Glomerular visceral epithelial cell (primary cell): ENCODE data around the gene RANBP3.
"Not testable (repeated sequence)": the region's sequence is repeated elsewhere in the genome, so short reads cannot be mapped to it uniquely, and the experiment has no call there.

Experiments
- DNase-seq: peaks from one replicate; pipeline ENCODE4 v3.0.0-alpha.2; 2016; ENCODE audit errors: extremely low spot score

RANBP3 gene

DNA sequence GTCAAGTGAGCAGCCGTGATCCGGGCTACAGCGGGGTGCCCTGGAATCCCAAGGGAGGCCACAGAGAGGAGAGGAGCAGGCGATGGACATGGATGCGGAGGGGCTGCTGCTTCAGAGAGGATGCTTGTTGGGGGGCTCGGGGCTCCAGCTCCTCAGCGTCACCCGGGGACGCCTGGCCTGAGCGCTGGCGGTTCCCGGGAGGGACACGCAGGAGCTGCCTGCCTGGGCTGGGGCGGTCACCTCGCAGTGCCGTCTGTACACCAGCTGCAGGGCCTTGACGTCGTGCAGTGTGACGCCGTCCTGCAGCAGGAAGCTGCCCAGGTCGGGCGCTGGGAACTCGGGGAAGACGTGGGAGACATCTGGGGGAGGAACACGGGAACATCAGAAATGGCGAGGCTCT is 29.9 kb upstream of the RANBP3 start:
- DNase-seq: no peak

DNA sequence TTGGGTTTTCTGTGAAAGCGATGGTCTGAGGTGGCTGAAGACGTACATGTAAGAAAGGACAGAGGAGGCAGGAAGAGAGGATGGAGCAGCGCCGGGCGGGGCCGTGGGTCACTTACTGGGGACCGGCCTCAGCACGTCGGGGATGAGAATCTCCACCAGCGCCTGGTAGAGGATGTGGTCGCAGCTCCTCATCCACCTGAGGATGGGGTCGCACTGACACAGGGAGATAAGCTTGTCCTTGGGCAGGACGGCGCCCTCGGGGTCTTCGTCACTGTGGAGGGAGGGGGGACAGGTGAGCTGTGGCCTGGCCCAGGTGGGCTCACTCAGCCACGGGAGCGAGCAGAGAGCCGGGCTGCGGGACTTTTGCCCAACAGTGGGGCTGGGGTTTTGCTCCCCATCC is 29.0 kb upstream of the RANBP3 start:
- no peak for DNase-seq

DNA sequence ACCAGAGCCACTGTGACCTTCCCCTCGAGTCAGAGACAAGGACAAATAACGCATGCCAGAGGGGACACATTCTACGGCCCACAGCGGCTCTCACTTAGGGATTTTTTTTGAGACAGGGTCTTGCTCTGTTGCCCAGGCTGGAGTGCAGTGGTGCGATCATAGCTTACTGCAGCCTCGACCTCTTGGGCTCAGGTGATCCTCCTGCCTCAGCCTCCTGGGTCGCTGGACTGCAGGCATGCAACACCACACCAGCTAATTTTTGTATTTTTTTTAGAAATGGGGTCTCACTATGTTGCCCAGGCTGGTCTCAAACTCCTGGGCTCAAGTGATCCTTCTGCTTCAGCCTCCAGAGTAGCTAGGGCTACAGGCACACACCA is 28.1 kb upstream of the RANBP3 start:
- DNase-seq: not testable (repeated sequence)

DNA sequence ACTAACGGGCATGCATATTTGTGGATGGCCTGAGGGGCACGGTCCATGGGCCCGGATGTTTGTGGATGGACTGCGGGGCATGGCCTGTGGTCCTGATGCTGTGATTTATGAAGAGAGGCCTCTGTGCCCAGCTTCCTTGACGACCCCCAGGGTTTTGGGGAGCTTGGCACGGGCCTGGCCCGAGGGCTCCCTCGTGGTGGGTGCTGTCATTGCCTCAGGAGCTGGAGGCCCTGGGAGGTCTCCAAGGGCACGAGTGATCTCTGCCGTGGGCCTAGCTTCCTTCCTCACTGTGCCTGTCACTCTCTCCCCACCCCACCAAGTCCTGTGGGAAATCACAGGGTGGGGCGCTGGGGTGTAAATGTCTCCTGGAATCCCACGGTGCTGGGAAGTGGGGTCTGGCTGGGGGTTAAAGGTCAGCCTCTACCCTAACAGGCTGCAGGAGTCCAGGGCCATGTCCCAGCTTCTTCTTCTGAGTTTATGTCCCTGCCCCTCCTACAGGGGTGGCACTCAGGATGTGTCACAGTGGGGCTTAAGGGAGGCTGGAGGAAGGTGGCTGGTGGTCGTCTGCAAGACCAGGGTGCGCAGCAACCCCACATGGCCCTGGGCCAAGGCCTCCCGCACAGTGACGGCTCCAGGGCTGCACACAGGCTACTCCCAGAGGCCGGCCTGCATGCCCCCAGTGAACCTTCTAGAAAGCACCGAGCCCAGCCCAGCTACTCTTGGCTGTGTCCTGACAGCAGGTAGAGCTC is 27.6 kb upstream of the RANBP3 start:
- DNase-seq: no peak

DNA sequence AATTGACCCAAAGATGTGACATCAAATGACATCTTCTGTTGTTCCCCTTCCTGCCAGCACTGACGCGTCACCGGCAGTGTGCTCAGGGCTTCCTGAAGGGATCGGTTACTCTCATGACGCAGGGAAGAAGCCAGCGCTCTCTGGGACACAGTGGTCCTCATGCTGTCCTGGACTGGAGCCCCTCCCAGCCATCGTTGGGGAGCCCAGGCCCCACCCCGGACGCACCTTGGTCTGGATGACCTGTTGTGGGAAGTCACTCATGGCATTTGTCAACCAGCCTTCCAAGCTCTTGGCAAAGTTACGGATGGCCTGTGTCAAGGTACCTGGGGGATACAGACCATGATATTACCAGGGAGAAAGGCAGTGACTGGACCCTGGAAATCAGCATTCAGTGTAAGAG is 26.0 kb upstream of the RANBP3 start:
- no peak for DNase-seq

DNA sequence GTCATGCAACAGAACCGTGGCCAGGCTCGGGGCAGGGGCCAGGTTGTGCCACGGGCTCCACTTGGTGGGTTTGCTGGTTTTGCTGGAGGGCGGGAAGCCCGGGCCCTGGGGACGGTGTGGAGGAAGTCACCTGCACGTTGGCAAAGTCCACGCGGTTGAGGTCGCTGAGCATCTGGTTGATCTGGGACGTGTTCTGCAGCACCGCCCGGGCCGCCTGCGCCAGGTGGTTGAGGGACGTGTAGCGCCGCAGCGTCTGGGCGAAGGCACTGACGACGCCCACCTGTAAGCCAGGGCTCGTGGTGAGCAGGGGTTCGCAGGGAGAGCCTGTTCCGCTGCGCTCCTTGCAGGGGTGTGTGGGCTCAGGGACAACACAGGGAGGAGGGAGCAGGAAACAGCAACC is 24.7 kb upstream of the RANBP3 start:
- no peak for DNase-seq

DNA sequence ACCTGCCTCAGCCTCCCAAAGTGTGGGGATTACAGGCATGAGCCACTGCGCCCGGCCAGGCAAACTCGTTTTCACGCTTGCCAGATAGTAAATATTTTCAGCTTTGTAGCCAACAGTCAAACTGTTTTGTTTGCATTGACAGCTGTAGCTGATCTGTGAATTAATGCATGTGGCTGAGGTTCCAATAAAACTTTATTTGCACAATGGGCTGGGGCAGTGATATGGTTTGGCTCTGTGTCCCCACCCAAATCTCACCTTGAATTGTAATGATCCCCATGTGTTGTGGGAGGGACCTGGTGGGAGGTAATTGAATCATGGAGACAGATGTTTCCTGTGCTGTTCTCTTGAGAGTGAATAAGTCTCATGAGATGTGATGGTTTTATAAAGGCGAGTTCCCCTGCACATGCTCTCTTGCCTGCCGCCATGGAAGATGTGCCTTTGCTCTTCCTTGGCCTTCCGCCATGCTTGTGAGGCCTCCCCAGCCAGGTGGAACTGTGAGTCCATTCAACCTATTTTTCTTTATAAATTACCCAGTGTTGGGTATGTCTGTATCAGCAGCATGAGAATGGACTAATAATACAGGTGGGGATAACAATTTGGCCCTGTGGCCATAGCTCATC is 22.4 kb upstream of the RANBP3 start:
- no peak for DNase-seq

DNA sequence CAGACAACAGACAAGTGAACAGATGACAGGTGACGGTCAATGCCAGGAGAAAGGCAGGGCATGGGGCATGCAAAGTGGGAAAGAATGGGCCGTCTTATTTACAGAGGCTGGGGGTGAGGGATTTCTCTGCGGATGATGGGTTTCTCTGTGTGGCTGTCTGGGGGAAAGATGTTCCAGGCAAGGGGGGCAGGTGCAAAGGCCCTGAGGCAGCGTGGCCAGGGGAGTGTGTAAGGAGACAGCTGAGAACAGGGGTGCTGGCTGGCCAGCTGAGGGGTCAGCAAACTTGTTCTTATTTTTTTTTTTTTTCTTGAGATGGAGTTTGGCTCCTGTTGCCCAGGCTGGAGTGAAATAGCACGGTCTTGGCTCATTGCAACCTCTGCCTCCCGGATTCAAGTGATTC is 21.8 kb upstream of the RANBP3 start:
- no peak for DNase-seq

DNA sequence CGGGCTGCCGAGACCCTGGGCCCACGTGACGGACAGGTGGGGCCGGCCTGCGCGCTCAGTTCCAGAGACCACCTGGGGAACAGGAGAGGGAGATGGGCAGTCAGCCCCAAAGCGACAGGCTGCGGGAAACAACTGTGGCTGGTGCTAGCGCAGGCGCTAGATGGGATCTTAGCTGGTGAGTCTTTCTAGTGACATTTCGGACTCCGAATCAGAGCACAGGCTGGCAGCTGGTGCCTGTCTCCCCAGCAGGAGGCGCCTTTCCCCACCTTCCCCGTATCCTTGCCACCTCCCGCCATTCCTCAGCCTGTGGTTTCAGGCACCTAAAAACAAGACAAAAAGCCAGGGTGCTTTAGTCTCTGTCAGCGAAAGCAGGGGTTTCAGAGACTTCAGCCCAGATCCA is 19.4 kb upstream of the RANBP3 start:
- no peak for DNase-seq

DNA sequence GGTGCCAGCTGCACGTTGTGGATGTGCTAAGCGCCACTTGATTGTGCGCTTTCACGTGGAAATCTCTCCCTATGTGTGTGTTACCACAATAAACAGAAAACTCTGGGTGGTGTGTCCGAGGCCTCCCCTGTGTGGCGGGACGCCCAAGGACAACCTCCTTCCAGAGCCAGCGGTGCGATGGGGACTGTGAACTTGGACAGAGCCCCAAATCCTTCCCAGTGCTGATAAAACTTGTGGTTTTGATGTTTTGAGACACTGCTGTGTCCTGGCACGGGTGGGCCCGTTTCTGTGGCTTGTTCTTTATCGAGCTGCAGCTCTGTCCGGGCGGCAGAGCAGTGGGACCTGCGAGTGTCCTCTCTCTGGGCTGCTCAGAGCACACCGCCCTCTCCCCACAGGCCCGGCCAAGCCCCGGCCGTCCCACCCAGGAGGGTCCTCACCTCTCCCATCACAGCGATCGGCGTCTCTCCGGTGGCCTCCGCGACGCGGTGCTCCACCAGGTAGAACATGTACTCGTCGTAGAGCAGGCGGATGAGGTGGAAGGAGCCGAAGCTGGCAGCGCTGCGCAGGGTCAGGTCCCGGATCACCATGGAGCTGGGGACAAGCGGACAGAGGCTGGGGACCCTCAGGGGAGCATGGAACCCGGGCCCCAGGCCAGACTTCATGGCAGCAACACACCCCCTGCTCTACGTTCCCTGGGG is 18.8 kb upstream of the RANBP3 start:
- no peak for DNase-seq

DNA sequence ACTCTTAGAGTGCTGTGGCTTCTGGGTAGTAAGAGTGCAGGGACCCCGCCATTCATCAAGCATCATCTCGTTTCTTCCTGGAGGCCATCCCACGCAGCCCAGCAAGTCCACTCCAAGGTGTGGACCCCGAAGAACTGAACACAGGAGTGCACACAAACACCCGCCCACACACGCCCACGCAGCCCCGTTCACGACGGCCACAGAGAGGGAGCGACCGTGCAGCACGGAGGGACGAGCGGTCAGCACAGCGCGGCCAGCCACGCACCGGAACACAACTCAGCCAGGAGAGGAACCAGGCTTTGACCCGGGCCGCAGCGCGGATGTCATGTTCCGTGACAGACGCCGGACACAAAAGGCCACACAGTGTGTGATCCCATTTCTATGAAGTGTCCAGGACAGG is 18.2 kb upstream of the RANBP3 start:
- no peak for DNase-seq

DNA sequence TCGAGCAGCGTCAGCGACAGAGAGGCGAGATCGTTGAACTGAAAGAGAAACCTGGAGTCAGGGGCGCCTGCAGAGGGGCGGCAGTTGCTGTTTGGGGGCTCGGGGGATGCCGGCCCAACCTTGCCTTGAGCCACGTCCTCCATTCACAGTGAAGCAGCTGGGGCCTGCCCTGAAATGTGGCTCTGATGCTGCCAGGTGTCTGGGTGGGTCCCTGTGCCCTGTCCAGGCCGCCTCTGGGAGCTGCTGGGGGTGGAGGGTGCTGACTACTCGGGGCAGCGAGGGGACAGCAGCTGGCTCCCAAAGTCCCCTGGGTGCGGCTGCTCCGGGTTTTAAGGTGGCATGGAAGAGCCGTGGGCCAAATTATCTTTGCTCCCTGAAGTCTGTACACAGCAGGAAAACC is 17.7 kb upstream of the RANBP3 start:
- DNase-seq: no peak

DNA sequence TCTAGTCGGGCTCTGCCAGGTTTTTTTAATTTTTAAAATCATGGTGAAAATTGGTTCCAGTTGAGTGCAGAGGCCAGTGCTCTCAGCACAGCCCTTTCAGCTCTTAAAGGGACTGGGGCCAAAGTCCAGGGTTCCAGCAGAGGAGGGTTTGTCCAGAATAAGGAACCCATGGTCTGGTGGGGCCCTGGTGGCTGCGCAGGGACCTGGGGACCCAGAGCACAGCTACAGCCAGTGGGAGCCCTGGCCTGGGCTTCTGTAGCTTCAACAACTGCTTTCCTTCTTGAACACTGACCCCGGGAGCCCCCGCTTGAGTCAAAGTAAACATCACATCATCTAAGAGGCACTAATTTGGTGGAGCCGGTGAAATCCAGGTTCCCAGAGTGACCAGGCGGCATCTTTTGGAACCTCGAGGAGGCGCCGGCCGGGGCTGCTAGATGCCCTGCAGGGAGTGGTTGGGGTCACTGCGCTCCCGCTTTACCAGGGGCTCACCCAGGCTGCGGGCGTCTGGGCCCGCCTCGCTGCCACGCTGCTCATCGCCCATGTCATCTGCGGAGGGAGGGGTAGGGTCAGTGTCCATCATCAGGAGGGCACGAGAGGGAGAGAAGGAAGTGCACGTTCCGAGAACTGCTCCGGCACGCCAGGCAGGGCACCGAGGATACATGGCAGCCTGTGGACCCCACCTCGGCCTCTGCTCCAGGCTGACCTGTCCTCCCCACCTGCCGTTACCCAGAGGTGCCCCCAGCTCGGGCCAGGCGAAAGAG is 16.6 kb upstream of the RANBP3 start:
- no peak for DNase-seq

DNA sequence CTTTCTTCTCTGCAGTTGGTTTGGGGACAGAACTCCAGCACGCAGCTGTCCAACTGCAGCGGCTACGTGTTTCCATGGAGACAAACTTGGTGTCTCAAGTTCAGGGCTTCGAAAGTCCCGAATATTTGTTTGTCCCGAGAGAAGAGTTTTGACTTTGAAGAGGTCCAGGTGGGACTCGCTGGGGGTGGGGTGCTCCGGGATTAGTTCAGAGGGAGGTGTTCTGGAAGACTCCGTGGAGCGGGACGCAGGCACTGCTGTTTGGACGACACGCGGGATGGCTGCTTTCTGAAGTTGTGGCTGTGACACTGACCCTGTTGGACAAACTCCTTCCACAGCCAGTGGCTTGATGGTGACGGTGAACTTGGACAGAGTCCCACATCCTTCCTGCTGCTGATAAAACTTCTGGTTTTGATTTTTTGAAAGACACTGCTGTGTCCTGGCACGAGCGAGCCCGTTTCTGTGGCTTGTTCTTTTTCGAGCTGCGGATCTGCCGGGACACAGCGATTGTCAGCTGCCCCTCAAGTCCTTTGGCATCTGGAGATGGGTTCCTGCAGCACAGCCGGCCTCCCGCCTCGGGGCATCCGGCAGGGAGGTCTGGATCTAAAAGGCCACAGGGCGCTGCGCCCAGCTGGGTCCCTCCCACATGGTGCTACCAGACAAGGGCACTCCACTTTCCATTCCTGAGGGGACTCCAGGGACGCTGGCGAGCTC is 15.9 kb upstream of the RANBP3 start:
- DNase-seq: no peak

DNA sequence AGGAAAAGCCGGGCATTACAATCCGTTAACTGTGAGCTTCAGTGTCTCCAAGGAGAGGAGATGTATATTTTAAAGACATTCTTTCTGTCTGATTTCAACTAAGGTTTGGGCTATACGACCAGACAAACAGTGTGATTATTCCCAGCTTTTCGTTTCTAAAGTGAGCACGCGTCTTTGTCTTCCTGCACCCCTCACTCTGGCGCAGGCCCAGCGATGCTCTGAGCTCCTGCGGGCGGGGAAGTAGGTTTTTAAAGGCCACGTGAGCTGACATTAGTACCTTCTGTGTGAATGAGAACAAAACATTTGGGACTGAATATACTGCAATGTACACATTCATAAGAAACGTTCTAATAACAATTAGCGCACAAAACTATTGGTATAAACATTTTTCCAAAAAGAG is 15.3 kb upstream of the RANBP3 start:
- no peak for DNase-seq

DNA sequence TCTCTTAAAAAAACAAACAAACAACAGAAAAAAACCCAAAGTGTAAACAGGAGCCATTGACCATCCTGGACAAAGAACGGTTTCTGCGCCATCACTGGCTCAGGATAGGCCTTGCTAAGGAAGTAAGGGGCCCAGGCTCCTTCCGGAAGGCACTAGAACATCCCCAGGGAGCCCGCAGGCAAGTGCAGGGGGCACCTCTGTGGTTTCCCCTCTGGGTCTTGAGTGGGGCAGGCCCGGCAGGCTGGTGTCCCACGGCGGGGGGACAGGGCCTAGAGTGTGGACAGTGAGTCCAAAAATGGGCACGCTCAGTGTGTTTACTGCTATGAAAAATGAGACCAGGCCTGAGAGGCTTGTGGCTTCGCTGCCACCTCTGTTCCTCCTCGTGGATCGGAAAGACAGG is 14.8 kb upstream of the RANBP3 start:
- DNase-seq: no peak

DNA sequence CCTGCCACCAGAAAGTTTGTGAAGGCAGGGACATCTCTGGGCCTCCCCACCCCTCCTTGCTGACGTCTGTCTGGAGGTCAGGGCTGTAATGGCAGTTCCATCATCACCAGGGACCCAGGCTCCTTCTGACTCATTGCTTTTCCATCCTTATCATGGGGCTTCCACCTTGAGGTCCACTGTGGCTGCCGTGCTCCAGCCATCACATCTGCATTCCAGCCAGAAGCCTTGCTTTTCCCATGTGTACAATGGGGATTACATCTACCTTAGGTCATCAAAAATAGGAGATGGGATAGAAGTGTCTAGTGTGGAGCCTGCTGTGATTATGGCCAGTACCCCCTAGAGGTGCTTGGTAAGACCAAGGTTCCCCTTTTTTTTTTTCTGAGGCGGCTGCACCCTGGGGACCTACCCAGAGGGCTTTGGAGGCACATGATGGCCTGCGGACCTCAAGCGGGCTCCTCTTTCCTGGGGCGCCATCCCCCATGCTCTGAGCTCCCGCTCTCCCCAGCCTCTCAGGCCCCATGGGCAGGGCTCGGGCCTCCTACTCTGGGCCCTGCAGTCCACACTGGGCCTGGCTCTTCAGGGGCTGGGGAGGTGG is 13.4 kb upstream of the RANBP3 start:
- no peak for DNase-seq

DNA sequence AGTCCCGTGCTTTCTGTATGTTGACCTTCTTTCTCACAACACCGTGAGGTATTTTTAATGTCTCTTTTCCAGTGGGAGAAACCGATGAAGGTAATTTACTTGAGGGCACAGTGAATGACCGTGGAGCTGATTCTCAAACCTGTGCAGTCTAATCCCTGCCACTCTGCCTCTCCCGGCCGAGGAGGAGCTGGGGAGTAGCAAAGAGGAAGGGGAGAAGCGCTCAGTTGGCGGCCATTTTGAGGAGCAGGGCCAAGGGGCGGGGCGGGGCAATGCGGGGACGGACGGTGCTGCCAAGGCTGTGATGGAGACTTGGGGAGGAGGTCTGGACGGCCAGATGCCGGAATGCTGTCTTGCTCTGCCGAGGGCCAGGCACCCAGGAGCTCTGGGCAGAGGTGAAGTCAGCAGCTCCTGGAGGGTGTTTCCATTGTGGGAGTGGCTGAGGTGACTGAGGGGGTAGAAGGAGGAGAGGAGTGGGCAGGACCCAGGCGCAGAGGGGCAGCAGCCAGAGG is 12.4 kb upstream of the RANBP3 start:
- no peak for DNase-seq

DNA sequence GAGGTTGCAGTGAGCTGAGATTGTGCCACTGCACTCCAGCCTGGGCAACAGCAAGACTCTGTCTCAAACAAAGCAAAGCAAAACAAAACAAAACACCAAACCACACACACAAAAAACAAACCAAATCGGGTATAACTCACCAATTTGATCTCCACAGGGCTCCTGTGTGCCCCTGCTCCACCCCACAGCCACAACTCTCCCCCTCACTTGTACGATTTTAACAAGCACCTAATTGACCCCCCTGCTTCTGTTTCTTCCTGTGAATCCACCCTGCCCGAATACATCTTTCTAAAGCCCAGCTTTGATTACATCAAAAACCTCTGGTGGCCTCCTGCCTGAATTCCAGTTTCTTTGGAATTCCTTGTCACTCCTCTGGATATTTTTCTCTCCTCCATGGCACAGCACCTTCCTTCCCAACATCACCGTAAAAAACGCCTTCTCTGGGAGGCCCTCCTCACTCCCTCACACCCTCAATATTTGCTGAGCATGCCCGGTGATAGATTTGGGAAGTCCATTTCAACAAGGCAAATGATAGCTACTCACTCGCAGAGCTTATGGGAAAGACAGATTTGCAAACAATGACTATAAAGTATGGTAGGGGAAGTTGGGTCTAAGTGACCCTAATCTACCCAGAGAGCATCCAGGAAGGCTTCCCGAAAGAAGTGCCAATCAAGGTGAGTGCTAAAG is 11.6 kb upstream of the RANBP3 start:
- no peak for DNase-seq

DNA sequence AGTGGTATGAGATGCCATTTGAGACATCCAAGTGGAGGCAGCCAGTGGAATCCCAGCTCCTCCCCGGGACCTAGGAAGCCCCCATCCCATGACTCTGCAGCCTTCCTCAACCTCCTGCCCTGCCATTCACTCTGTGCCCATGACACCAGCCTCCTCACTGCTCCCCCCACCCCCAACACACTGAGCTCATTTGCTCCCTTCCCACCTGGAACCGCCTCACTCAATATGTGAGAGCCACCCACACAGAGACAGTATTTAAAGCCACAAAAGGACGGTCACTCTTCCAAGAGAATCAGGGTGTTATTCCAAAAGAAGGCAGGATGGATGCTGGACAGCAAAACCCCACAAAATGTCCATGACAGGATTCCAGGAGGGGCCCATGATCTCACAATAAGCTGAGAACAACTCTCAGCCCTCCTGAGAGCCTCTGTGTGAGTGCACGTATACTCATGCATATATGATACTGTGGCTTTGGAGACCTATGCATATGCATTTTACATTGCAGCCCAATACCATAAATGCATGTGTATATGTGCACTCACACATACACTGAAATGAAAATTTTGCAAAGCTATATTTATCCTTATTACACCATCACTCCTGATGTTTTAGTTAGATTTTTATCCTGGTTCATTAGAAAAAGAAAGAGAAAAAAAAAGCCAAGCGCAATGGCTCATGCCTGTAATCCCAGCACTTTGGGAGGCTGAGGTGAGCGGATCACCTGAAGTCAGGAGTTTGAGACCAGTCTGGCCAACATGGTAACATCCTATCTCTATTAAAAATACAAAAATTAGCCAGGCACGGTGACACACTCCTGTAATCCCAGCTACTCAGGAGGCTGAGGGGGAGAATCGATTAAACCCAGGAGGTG is 10.8 kb upstream of the RANBP3 start:
- no peak for DNase-seq
